HG03354 (cell line): Measurements from ENCODE around the gene MS4A7.

Experiments
- ATAC-seq: cut with Tn5 transposase; IDR thresholded peaks from one replicate; pipeline ENCODE4 v1.9.1; 2021; ENCODE audit warnings: mild to moderate bottlenecking; ENCODE audit not compliant: unreplicated experiment, poor library complexity, severe bottlenecking

MS4A7 gene

DNA sequence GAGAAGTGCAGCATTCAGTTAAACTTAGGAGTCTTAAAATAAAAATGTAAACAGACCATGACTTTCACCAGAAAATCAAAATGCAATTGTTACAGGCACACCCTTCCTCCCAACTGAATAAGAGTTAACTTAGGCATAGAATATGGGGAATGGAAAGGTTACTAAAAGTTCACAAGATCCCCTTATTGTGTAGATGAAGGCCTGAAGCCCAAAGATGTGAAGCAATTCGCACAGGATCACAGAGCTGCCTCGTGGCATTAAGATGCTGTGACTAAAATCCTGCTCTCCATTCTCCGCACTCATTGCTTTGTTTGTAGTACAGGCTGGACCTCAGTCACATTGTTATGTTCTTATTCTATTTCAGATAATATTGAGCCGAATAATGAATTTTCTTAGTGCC, 55.1 kb downstream of the MS4A7 start:
- no peak for ATAC-seq
